HUES48 (cell line): ENCODE results near the gene ASPSCR1.
A peak's percentile ranks its signal among the peaks of the same experiment; 100 is the strongest.

Source experiments
- H3K27ac ChIP-seq: one replicate; pipeline ENCODE4 v1.7.0; 2013; ENCODE audit warnings: low read depth, low read length, inconsistent platforms
- H3K27me3 ChIP-seq: 2 replicates; pipeline ENCODE4 v1.6.1; 2013; ENCODE audit warnings: mild to moderate bottlenecking, low read length; ENCODE audit not compliant: control insufficient read depth, insufficient read depth
- H3K36me3 ChIP-seq: 2 replicates; pipeline ENCODE4 v1.6.1; 2013; ENCODE audit warnings: low read length; ENCODE audit not compliant: control insufficient read depth, insufficient read depth
- H3K4me1 ChIP-seq: 2 replicates; pipeline ENCODE4 v1.6.1; 2013; ENCODE audit warnings: mild to moderate bottlenecking, low read length; ENCODE audit not compliant: control insufficient read depth, insufficient read depth
- H3K4me3 ChIP-seq: 2 replicates; pipeline ENCODE4 v1.5.1; 2013; ENCODE audit warnings: mild to moderate bottlenecking, low read depth, low read length
- H3K9ac ChIP-seq: 2 replicates; pipeline ENCODE4 v1.6.1; 2013; ENCODE audit warnings: mild to moderate bottlenecking, low read depth, low read length, moderate library complexity
- H3K9me3 ChIP-seq: 2 replicates; pipeline ENCODE4 v1.6.1; 2013; ENCODE audit warnings: low read length; ENCODE audit not compliant: control insufficient read depth, insufficient read depth

ASPSCR1 gene

GRCh38 chr17:82047914-82048570 lies 70.6 kb downstream of the ASPSCR1 start:
- Histone ChIP-seq H3K4me1 (peaks cover 8% of the 10 kb centered on the region; the same call in 1 of the 2 replicates), H3K27me3 (no peaks in the 10 kb centered on the region), H3K9me3 (no peaks in the 10 kb centered on the region), H3K27ac (no peak overlapping the region), H3K36me3 (peaks cover 34% of the 10 kb centered on the region), H3K9ac (no peak overlapping the region), H3K4me3 (no peak overlapping the region)

GRCh38 chr17:82048571-82048971 lies 71.1 kb downstream of the ASPSCR1 start:
- Histone ChIP-seq H3K4me1 (peaks cover 3% of the 10 kb centered on the region; the same call in 1 of the 2 replicates), H3K9ac (no peak overlapping the region), H3K9me3 (no peaks in the 10 kb centered on the region)

GRCh38 chr17:82049106-82049505 lies 71.7 kb downstream of the ASPSCR1 start:
- no peak overlapping the region for H3K9ac ChIP-seq
- H3K36me3 ChIP-seq, result peaks cover 42% of the 10 kb centered on the region
- H3K27ac ChIP-seq, result no peak overlapping the region
- H3K4me1 ChIP-seq, result no peaks in the 10 kb centered on the region
- H3K4me3 ChIP-seq, result no peak overlapping the region
- H3K27me3 ChIP-seq, result no peaks in the 10 kb centered on the region
- H3K9me3 ChIP-seq, result no peaks in the 10 kb centered on the region

More at GRCh38 chr17:82048571-82048971, 71.1 kb downstream of the ASPSCR1 start:
- Histone ChIP-seq H3K4me3 (no peak overlapping the region), H3K27me3 (no peaks in the 10 kb centered on the region), H3K36me3 (peaks cover 37% of the 10 kb centered on the region), H3K27ac (no peak overlapping the region)

- peaks cover 47% of the 10 kb centered on the region for H3K36me3 ChIP-seq
- no peak overlapping the region for H3K27ac ChIP-seq
- no peaks in the 10 kb centered on the region for H3K27me3 ChIP-seq
Measured at GRCh38 chr17:82049521-82049971, 72.1 kb downstream of the ASPSCR1 start.

GRCh38 chr17:82050152-82050760 lies 72.8 kb downstream of the ASPSCR1 start:
- no peaks in the 10 kb centered on the region for H3K9me3 ChIP-seq
- H3K4me1 ChIP-seq, result no peaks in the 10 kb centered on the region
- H3K4me3 ChIP-seq, result peak overlapping the region; percentile 89; the same call in 1 of the 2 replicates
- H3K27ac ChIP-seq, result no peak overlapping the region
- H3K36me3 ChIP-seq, result peaks cover 54% of the 10 kb centered on the region
- no peak overlapping the region for H3K9ac ChIP-seq
- no peaks in the 10 kb centered on the region for H3K27me3 ChIP-seq

More at GRCh38 chr17:82049521-82049971, 72.1 kb downstream of the ASPSCR1 start:
- Histone ChIP-seq H3K4me1 (no peaks in the 10 kb centered on the region), H3K9ac (no peak overlapping the region), H3K4me3 (no peak overlapping the region), H3K9me3 (no peaks in the 10 kb centered on the region)

- Histone ChIP-seq H3K36me3 (peaks cover 61% of the 10 kb centered on the region), H3K27me3 (no peaks in the 10 kb centered on the region), H3K9ac (peak overlapping the region; percentile 16; the same call in 1 of the 2 replicates), H3K4me1 (no peaks in the 10 kb centered on the region), H3K4me3 (peak overlapping the region; percentile 89), H3K27ac (no peak overlapping the region), H3K9me3 (no peaks in the 10 kb centered on the region)
Measured at GRCh38 chr17:82050761-82051641, 73.6 kb downstream of the ASPSCR1 start.

- Histone ChIP-seq H3K4me1 (no peaks in the 10 kb centered on the region), H3K27me3 (no peaks in the 10 kb centered on the region), H3K27ac (peak within 1 kb of the TSS; percentile 12), H3K4me3 (peak within 1 kb of the TSS; percentile 89), H3K36me3 (peaks cover 68% of the 10 kb centered on the region), H3K9ac (peak within 1 kb of the TSS; percentile 48; the same call in 1 of the 2 replicates), H3K9me3 (no peaks in the 10 kb centered on the region)
Measured at GRCh38 chr17:82051776-82052637, 74.6 kb downstream of the ASPSCR1 start, which contains the start of the genes GPS1 and RFNG. TSS of gene GPS1 (plus strand) at chr17:82051898. CDS start at chr17:82051932, 34 bp downstream. TSS of gene RFNG (minus strand) at chr17:82051811. CDS start at chr17:82051766, 45 bp downstream.

GRCh38 chr17:82052638-82053059 lies 75.2 kb downstream of the ASPSCR1 start:
- no peaks in the 10 kb centered on the region for H3K27me3 ChIP-seq
- H3K36me3 ChIP-seq, result peaks cover 68% of the 10 kb centered on the region
- H3K27ac ChIP-seq, result no peak overlapping the region
- H3K4me1 ChIP-seq, result no peaks in the 10 kb centered on the region
- H3K4me3 ChIP-seq, result peak overlapping the region; percentile 89
- no peaks in the 10 kb centered on the region for H3K9me3 ChIP-seq
- H3K9ac ChIP-seq, result no peak overlapping the region; the same call in 1 of the 2 replicates

GRCh38 chr17:82053130-82053529 lies 75.7 kb downstream of the ASPSCR1 start:
- Histone ChIP-seq H3K4me1 (no peaks in the 10 kb centered on the region), H3K9me3 (no peaks in the 10 kb centered on the region), H3K27me3 (no peaks in the 10 kb centered on the region), H3K9ac (no peak overlapping the region), H3K27ac (no peak overlapping the region), H3K36me3 (peaks cover 68% of the 10 kb centered on the region), H3K4me3 (peak overlapping the region; percentile 89; the same call in 1 of the 2 replicates)
